Heart left ventricle (tissue), 16 donors: ENCODE measurements around the gene LFNG. TPM values are rescaled to one million over a fixed set of nuclear protein-coding genes. Genes with fewer than 3 reads are reported as not detected.

ENCODE experiments used
- ATAC-seq, 4 donors: fragments of 200-7000 bp; cut with Tn5 transposase; one replicate each; pipeline ENCODE4 v1.9.1; 2020 to 2022; ENCODE audit warnings: moderate library complexity in 4 of 4, mild to moderate bottlenecking in 3 of 4, moderate number of reproducible peaks in 1 of 4
- DNase-seq, 5 donors: peaks; one replicate each; pipeline ENCODE4 v3.0.0-alpha.2; 2020
- H3K27ac ChIP-seq, 12 donors: fragments of 200-600 bp; sonication (generic) in 4 of 12; one replicate each; pipeline versions ENCODE4 v1.5.0 to v1.8.0; 2016 to 2022; ENCODE audit warnings: mild to moderate bottlenecking in 2 of 12
- H3K27me3 ChIP-seq, 9 donors: fragments of 200-600 bp; sonication (generic) in 2 of 9; one replicate each; pipeline versions ENCODE4 v1.5.1 to v1.8.0; 2016 to 2022; ENCODE audit warnings: mild to moderate bottlenecking in 3 of 9
- H3K36me3 ChIP-seq, 9 donors: fragments of 200-600 bp; sonication (generic) in 2 of 9; one replicate each; pipeline versions ENCODE4 v1.5.0 to v1.8.0; 2018 to 2022; ENCODE audit warnings: mild to moderate bottlenecking in 2 of 9
- H3K4me1 ChIP-seq, 12 donors: fragments of 200-600 bp; sonication (generic) in 4 of 12; one replicate each; pipeline versions ENCODE4 v1.5.0 to v1.8.0; 2016 to 2022; ENCODE audit warnings: mild to moderate bottlenecking in 3 of 12
- H3K4me3 ChIP-seq, 12 donors: fragments of 200-600 bp; sonication (generic) in 4 of 12; one replicate each; pipeline versions ENCODE4 v1.5.0 to v1.8.0; 2017 to 2022; ENCODE audit warnings: mild to moderate bottlenecking in 9 of 12, moderate library complexity in 4 of 12
- H3K9me3 ChIP-seq, 12 donors: fragments of 200-600 bp; sonication (generic) in 4 of 12; one replicate each; pipeline versions ENCODE4 v1.5.0 to v1.8.0; 2016 to 2022; ENCODE audit warnings: mild to moderate bottlenecking in 1 of 12
- POLR2A ChIP-seq, 2 donors: fragments of 450-650 bp; IDR thresholded peaks; one replicate each; pipeline ENCODE4 v1.6.1; 2017; ENCODE audit warnings: antibody characterized with exemption in 2 of 2, mild to moderate bottlenecking in 2 of 2, moderate library complexity in 2 of 2
- WGBS, 4 donors: extraction: QIAGEN DNeasy Blood & Tissue Kit in 2 of 4; methylation state at CpG; one replicate each; pipeline versions ENCODE4 v1.1.5 to v1.1.7; 2013 to 2018; 5-methylcytosine and 5-hydroxymethylcytosine counted together
- intact Hi-C, 10 donors: fragments of 100-400 bp; cut with DNase I; formaldehyde crosslinking; loops; one replicate each; pipeline versions ENCODE4 v1.11.1 to v1.14.2; 2022
- polyA plus RNA-seq, 2 donors: library from polyadenylated mRNA; stranded (reverse); fragments of 200-250 nt; gene quantifications; one replicate each; pipeline ENCODE4 v1.2.3, GENCODE V29; 2013
- total RNA-seq, 9 donors: library from RNA; depleted of rRNA in 2 of 9; stranded (reverse); fragments of >200 nt in 2 of 9; fragmentation: NEBNext Ultra II Directional in 3 of 9; extraction: Animal tissue kit (Norgen Biotek cat#: 25700) in 3 of 9; gene quantifications; one replicate each; pipeline versions ENCODE4 v1.1.0 to v1.2.4, GENCODE V29; 2016 to 2023
- TF ChIP-seq, protein P1 (sequence below), 12 donors: fragments of 200-600 bp; sonication (generic) in 4 of 12; IDR thresholded peaks; one replicate each; pipeline versions ENCODE4 v1.5.0 to v1.8.0; 2018 to 2022; ENCODE audit warnings: antibody characterized with exemption in 12 of 12, mild to moderate bottlenecking in 5 of 12
- donor health status: ischemic (EF 13 %, LVEDD 7.1; RV severe dilation, severe dysfunction).
- donor health status: healthy with polysubstance abuse.
- donor health status: DM: no; HTN: yes; CAD: no.
- donor health status: DM: no; HTN: no; CAD: no.
- donor health status: ischemic (EF 25% LVEDD 6.9; RV normal size, moderate dysfunction).
- donor health status: ischemic (EF 25% LVEDD 5.7; RV mildly dilated, moderate dysfunction).
- donor health status: healthy.
- donor health status: DM: yes; HTN: yes; CAD: no.
- donor health status: ischemic (EF 35%, LVEDD 5.7; RV mildly dilated, moderate dysfunction).
- donor health status: nonischemic (EF 11% LVEDD 7.7; RV severe dilation, severe dysfunction).
- donor health status: DM: yes; HTN: yes; CAD: no.
- donor health status: PGD.
- donor health status: ischemic (EF 29% LVEDD 5.4; RV normal size, mild dysfunction).
- donor health status: nonischemic (EF 23%, LVEDD 6.1; RV moderate dilation, normal function).

LFNG gene
- total and polyA plus RNA-seq, 11 donors, result 3.1 to 22.8 (median 7.6) TPM

DNA sequence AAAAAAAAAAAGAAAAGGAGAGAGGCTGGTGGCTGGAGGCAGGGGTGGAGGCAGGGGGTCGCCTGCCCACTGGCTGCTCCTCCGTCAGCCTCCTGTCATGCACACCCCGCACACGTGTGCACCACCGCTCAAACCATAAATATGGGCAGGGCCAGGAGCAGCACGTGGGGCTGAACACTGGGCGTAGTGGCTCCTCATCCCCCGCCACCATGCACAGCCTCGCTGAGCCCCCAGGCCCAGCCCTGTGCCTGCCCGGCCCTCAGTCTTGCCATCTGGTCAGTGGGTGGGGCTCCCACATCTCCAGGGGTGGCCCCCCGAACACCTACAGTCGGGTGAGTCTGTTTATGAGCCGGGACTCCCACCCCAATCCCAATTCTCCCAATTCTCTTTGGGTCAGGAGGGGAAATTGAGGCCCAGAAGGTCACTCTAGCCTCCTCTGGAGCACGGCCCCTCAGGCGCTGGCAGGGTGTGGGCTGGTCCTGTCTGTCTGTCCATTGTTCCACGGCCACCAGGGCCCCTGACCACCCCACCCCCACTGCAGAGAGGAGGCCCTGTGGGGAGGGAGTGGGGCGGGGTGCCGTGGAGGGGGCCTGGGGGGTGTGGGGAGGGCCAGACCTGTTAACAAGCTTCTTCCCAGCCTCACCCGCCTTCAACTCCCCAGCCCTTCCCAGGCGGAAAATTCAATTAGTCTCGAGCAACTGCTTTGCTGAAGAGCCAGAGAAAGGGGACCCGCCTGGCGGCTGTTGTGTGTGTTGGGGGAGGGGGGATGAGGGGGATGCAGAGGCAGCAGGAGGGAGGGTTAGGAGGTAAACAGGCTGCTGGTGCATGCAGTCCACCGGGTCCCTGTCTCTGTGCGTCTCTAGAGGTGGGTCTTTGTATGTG, 23.9 kb upstream of the LFNG start:
- no peak for DNase-seq
- 77 to 83% (median 80%) methylated on average over 24 to 25 of the region's 25 CpGs for WGBS, 4 donors
- no peak overlapping the region for H3K4me3 ChIP-seq
- no peaks in the 10 kb centered on the region for H3K9me3 ChIP-seq
- intact Hi-C loops, result no loop called here
- no peak overlapping the region for H3K27ac ChIP-seq
- no peaks in the 10 kb centered on the region for H3K36me3 ChIP-seq
- peaks cover 0 to 31% (median 21%) of the 10 kb centered on the region in 12 donors for H3K4me1 ChIP-seq
- no peak for ATAC-seq
- H3K27me3 ChIP-seq, result peaks cover 0 to 11% (median 0%) of the 10 kb centered on the region in 9 donors
- TF ChIP-seq, protein P1, sequence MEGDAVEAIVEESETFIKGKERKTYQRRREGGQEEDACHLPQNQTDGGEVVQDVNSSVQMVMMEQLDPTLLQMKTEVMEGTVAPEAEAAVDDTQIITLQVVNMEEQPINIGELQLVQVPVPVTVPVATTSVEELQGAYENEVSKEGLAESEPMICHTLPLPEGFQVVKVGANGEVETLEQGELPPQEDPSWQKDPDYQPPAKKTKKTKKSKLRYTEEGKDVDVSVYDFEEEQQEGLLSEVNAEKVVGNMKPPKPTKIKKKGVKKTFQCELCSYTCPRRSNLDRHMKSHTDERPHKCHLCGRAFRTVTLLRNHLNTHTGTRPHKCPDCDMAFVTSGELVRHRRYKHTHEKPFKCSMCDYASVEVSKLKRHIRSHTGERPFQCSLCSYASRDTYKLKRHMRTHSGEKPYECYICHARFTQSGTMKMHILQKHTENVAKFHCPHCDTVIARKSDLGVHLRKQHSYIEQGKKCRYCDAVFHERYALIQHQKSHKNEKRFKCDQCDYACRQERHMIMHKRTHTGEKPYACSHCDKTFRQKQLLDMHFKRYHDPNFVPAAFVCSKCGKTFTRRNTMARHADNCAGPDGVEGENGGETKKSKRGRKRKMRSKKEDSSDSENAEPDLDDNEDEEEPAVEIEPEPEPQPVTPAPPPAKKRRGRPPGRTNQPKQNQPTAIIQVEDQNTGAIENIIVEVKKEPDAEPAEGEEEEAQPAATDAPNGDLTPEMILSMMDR (IDR thresholded peaks at IDR 0.05), result no peak
- TF ChIP-seq POLR2A (IDR thresholded peaks at IDR 0.05), result no peak

DNA sequence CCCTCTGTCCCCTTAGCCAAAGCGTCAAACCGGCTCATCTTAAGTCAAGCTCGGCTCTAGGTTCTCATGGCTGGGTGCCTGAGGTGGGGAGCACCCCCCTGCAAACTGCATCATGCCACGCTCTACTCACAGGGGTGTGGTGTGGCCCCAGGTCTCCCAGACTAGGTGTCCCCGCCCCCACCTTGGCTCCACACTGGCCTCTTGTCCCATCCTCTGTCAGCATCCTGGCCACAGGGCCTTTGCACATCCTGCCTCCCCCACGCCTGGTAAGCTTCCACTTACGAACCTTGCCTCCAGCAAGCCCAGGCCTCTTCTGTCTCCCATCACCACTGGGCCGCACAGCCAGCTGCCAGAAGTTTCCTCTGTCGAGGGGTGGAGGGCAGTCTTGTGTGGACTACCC, 23.2 kb upstream of the LFNG start:
- H3K36me3 ChIP-seq, result no peaks in the 10 kb centered on the region
- no peak overlapping the region for H3K27ac ChIP-seq
- H3K27me3 ChIP-seq, result peaks cover 0 to 11% (median 0%) of the 10 kb centered on the region in 9 donors
- no peak for DNase-seq
- 90 to 97% (median 92%) methylated on average over 7 to 9 of the region's 9 CpGs for WGBS, 4 donors
- TF ChIP-seq, protein P1 (IDR thresholded peaks at IDR 0.05), result no peak
- TF ChIP-seq POLR2A (IDR thresholded peaks at IDR 0.05), result no peak
- intact Hi-C loops, result no loop called here
- no peak for ATAC-seq
- H3K4me1 ChIP-seq, result peaks cover 0 to 29% (median 19%) of the 10 kb centered on the region in 12 donors
- no peak overlapping the region for H3K4me3 ChIP-seq
- H3K9me3 ChIP-seq, result no peaks in the 10 kb centered on the region

DNA sequence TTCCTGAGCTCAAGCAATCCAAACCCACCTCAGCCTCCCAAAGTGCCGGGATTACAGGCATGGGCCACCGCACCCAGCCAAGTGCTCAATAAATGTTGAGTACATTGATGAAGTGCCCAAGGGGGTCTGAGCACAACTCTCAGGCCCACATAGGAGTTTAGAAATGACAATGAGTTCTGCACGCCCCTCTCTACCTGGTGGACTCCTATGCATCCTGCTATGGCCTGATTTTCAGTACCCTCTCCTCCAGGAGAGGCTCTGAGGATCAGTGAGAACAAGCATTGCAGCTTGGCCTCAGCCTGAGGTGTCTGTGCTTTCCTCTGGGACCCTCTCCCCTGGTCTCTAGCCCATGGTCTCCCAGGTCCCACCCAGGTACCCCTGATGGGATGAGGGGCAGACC, 22.5 kb upstream of the LFNG start:
- Histone ChIP-seq H3K4me3 (no peak overlapping the region), H3K9me3 (no peaks in the 10 kb centered on the region), H3K36me3 (no peaks in the 10 kb centered on the region), H3K4me1 (peaks cover 0 to 29% (median 19%) of the 10 kb centered on the region in 12 donors), H3K27me3 (peaks cover 0 to 11% (median 0%) of the 10 kb centered on the region in 9 donors), H3K27ac (no peak overlapping the region)
- ATAC-seq (no peak), DNase-seq (no peak)
- intact Hi-C loops, result no loop called here
- TF ChIP-seq, protein P1 (IDR thresholded peaks at IDR 0.05), result no peak
- no peak for TF ChIP-seq POLR2A (IDR thresholded peaks at IDR 0.05)
- WGBS, 4 donors, result 98 to 100% (median 99%) methylated on average over 3 of the region's 3 CpGs

DNA sequence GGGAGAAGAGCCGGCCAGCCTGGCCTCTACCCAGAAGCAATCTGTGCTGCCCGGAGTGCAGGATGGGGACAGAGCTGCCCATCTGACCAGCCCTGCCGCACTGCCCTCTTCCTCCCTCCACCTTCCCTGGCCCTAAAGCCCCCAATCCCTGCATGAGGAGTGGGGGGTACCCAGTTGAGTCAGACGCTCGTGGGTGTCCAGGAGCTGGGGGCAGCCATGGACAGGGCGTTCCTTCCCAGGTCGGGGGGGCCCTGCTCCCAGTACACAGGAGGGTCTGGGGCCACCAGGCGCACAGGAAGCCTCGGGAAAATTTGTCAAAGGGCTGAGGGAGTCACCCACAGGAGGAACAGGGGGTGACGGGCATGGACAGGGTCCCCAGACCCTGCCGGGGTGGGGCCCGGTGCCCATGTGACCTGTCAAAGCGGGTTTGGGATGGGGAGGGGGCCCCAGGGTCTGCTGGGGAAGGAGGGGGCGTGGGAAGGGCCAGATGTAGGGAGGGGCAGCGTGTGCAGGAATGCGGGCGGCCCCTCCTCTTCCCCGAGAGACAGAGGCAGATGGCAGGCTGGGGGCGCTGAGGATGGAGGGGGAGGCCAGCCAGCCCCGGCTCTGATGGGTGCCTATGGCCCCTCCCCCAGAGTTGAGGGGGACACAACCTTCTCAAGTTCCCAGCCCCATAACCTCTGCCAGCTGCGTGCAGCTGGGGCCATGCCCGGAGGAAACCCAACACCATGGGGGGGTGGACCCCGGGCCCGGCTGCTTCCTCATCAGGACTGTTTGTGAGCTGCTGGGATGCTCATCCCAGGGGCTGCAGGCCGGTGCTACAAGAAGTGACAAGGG, 21.9 kb upstream of the LFNG start:
- no peaks in the 10 kb centered on the region for H3K9me3 ChIP-seq
- no peak for ATAC-seq
- H3K27me3 ChIP-seq, result peaks cover 0 to 11% (median 0%) of the 10 kb centered on the region in 9 donors
- TF ChIP-seq, protein P1 (IDR thresholded peaks at IDR 0.05), result no peak
- TF ChIP-seq POLR2A (IDR thresholded peaks at IDR 0.05), result no peak
- no peak overlapping the region for H3K27ac ChIP-seq
- H3K4me3 ChIP-seq, result no peak overlapping the region
- H3K4me1 ChIP-seq, result peaks cover 0 to 29% (median 19%) of the 10 kb centered on the region in 12 donors
- no peaks in the 10 kb centered on the region for H3K36me3 ChIP-seq
- intact Hi-C loops, result no loop called here
- 58 to 69% (median 62%) methylated on average over 21 to 25 of the region's 25 CpGs for WGBS, 4 donors
- no peak for DNase-seq
